Fibroblast of skin of left quadriceps (primary cell): Measurements from ENCODE around the gene C11orf58.
A peak's percentile ranks its signal among the peaks of the same experiment; 100 is the strongest.

ENCODE experiments used
- DNase-seq, 2 experiments: peaks; one replicate each; pipeline ENCODE4 v3.0.0-alpha.2; 2013; ENCODE audit warnings: low read depth in 2 of 2

Gene C11orf58

DNA sequence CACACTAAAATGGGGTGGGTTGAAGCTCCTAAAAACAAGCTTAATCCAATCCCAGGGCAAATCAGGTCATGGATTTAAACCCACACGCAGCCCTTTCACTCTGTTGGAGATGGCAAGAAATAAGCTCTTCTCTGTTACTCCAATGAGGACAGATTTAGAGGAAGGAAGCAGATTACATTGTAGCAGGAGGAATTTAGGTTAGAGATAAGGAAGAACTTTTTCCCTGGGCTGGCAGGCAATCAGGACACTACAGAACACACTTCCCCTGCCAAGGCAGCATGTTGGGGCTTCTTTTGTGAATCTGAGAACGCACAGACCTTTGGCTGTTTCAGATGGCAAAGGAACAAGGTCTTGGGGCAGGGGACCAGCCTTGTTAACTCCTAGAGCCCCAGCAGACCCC is 46.2 kb downstream of the C11orf58 start:
- no peak for DNase-seq

DNA sequence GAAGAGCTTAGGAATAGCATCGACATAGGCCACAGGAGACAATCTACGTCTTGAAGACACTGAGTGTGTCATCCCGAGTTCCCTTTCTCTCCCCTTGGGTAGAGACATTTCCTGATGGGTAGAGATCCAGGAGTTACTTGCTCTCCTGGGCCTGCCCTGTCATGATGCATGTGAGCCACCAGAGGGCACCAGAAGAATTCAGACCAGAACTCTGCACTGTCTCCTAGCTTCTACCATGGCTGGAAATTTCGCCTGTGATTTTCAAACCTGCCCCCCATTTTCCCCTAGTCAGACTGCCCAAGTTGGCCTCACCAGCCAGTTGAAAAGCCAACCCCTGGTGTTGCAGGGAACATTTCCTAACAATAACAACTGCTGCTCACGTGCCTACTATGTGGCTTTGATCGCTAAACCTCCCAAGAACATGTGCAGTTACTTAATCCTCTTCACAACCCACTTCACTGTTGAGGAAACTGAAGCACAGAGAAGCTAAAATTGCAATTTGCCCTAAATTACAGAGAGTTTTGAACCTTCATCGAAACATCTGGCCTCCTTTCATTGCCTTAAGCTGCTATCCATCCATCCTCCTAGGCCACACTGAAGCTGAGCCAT is 47.2 kb downstream of the C11orf58 start:
- peak; percentile 46 to 47 for DNase-seq

DNA sequence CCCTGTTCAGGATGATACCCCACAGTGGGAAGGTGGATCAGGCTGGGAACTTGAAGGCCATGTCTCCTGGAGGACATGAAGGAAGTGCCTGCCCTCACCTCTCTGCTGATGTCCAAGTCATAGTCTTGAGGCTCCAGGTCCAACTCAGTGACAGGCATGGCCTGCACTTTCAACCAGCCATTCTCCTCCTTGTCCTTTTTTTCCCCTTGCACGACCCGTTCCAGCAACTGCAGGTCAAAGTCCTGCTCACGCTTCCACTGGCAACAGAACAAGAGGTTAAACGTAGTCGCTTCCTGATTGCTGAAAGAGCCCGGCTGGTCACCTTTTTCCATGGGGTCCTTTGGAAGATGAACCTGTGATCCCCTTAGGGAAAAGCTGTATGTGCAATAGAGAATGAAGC is 47.7 kb downstream of the C11orf58 start:
- DNase-seq, result no peak

DNA sequence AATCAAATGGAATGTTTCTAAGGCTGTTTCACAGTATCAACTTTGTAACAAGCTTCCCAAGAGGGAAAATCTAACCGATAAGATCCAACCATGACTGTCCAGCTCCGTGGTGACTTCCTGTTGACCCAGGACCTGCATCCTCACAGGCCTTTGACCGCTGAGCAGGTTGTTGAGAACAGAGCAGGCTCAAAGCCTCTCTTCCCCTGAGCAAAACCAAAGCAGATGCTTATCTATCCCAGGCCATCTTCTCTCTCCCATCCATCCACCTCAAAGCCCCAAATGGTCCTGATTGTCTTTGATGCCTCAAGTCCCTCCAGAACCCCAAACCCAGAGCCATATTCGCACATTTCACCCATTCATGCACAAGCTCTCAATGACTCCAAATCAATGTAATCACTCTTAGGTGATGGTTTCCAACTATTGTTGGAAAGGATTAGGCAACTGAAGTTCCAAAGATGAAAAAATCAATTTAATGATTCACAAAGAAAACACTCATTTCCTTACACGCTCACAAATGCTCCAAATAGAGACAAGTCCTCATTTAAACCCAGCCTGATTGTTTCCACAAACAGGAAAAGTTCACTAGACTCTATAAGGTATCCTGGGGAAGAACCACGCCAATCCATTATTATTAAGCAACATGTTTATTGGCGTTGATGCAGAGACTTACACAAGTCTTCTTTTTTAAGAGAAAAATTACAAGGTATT is 48.7 kb downstream of the C11orf58 start:
- DNase-seq, result no peak

DNA sequence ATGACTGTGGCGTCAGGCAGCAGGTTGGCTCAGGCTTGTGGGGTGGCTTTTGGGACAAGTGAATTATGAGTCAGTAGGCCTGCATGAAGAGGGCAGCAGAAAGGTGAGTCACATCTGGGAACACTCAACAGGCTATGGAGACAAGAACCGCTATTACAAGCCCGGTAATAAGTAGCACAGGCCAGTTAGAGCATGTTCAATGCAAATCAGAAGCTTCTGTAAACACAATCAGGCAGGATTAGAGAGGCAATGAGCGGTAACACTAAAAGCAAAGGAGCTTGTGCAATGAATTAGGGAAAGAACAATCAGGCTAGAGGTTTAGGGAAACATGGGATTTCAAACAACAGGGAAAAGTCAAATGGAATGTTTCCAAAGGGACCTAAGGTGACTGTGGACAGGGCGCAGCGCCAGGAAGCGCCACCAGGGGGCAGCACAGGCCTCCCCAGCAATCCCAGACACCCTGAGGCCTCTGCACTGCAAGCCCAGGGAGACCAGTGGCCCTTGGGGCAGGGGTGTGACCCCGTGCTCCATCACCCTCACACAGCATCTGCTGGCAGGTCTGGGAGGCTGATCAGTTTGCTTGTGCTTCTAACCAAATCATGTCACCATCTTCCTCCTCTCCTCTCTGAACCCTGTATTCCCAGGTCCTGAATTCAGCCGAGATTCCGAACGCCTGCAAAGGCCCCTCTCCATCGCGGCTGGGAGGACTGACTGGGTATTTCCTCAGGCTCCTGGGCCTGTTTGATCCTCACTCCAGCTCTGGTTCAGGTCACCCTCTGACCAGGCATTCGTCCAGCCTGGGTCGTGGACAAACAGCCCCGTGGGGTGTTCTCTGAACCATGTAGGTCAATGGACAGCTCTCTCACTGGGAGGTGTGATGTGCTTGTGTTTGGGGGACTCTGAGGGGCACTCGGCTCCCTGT is 50.0 kb downstream of the C11orf58 start:
- DNase-seq, result no peak

DNA sequence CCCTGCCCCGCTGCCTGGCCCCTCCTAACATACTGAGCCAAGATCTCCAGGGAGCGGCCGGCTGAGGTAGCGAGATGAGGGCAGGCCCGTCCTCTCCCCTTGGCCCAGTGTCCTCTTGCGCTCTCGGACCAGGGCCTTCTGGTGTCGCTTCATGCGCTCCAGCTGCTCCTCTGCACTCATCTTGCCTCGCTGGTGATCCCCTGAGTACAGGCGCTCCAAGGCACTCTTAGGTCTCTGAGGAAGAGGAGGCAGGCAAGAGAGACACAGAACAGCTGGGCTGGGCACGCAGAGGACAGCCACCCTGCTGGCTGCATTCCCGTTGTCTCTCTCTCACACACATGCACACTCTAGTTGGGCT is 50.6 kb downstream of the C11orf58 start:
- no peak for DNase-seq

DNA sequence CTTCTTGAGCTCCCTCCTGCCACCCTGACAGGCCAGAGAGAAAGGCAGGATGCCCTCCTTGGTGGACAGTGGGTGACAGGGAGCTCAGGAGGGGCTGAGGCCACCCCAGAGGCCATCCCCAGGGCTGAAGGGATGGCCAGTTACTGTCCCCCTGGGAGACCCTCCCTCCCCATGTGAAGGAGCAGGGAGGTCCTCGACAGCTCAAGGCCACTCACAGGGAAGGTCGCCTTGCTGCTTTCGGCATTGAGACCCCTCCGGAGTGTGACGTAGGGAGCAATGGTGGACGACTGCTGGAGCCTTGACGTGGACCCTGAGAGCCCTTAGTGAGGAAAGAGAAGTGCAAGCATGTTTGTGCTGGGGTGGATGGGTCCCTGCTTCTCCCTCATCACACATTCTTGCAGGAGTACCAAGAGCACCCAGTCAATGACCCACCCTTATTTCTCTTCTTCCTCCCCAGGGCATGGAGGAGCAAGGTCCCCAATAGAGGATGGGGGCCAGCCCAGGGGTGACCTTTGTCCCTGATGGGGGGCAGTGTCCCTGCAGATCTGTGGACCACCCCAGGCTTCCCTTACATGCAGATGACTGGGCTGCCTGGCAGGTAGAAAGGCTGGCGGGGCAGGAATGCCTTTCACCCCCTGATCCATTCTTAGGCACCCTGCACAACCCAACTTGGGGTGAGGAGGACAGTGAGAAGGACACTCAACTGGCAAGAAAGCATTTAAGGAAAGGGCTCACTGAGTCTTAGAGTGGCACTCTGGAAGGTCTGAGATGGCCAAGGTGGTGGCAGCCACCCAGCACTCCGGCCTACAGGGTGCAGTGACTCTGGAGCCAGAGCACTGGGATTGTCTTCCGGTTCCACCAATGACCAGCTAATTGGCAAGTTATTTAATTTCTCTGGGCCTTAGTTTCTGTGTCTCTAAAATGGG is 51.4 kb downstream of the C11orf58 start:
- no peak for DNase-seq

DNA sequence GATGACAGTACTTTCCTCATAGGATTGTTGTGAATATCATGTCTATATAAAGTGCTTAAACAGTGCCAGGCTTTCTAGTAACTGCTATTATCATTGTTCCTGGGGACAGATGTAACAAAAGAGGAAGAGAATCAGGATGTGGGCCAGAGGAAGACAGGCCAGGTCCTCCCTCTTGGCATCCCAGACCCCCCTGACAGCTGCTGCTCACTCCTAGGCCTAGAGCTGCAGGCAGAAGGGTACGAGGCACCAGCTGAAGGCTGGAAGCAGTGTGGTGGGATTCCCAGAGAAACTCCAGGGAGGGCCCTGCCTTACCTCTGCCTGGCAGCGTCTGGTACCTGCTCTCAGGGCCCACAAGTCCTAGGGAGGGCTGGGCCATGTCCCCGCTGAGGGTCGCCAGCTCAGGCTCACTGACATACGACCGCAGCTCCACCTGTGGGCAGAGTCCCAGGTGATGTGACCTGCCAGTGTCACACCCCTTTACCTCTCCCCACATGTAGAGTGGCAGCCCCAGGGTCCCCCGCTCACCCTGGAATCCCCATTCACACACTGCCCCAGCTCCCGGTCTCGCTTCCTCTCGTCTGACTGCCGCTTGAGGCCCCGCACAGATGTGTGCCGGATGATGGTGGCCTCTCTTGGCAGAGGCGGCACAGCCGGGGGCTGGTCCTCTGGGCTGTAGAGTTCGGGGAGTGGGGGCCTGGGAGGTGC is 52.2 kb downstream of the C11orf58 start:
- DNase-seq, result no peak

DNA sequence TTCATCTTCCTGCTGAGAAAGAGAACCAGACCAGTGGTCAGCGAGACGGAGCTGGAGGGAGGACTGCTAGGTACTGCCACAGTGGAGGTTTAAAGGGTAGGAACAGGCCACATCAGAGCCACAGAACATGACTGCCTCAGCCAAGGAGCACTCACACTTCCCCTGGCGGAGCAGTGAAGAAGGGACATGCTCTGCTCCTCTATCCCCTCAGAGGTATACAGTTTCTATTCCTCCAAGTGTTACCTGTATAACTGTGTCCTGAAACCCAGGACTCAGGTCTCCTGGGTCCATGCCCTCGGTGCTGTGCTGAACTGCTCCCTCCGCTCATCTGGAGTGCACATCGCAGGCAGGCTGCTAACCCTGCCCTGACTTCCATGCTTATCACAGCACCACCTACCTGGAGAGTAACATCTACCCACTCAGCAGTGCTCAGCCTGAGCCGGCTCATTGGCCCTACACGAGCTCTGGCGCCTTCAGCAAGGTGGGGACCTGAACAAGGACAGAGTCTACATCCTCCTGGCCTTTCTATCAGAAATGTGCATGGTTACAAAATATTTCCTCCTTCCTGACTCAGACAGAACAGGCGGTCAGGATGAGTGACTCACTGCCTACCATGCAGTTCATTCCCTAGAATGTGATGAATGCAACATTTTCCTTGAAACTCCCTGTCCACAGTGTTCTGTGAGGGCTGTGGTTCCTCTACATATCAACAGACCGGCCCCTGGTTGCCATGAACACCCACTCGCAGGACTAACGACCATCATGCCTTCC is 52.9 kb downstream of the C11orf58 start:
- DNase-seq, result peak; percentile 78 to 79

DNA sequence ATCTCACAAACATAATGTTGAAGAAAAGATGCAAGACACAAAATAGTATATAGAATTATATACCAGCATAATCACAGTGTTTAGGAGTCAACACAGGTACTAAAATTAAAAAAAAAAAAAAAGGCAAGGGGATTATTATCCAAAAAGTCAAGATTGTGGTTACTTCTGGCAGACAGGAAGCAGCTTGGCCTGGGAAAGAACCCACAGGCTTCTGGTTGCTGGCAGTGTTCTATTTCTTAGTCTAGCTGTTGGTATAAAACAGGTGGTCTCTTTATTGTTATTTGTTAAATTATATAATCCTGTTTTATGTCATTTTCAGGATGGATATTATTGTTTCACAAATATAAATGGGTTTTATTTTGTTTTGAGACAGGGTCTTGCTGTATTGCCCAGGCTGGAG is 54.0 kb downstream of the C11orf58 start:
- DNase-seq, result no peak

DNA sequence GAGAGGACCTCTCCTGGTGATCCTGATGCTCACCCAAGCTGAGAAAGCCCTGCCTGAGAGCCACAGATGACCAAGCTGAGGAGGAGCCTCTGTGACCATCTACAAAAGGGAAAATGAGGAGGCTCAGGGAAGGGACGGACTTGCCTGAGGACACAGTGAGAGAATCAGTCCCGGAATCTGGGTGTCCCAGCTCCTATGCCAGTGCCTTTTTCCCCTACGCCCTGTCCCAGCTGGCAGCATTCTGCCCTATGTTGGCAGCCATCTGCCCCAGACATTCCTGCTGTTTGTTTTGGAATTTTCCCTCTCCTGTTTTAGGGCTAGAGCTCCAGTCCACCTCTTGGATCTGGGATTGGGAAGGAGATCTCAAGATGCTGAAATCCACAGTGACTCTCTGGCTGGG is 54.6 kb downstream of the C11orf58 start:
- DNase-seq, result no peak

DNA sequence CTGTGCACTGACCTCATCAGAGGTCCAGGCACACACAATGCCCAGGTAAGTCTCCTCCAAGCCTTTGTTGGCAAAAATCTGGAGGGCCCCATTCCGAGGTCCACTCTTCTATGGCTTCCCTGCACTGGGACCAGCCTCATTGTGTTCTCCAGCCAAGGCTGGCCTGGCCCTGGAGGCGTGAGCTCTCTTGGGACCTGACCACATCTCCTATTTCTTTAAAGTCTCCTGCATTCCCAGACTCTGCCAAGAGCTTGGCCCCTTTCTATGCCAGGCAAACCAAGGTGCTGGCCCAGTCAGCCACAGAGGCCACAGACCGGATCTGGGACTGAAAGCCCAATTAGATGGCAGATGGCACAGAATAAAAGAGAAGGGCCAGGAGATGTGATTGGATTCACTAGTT is 55.1 kb downstream of the C11orf58 start:
- no peak for DNase-seq

DNA sequence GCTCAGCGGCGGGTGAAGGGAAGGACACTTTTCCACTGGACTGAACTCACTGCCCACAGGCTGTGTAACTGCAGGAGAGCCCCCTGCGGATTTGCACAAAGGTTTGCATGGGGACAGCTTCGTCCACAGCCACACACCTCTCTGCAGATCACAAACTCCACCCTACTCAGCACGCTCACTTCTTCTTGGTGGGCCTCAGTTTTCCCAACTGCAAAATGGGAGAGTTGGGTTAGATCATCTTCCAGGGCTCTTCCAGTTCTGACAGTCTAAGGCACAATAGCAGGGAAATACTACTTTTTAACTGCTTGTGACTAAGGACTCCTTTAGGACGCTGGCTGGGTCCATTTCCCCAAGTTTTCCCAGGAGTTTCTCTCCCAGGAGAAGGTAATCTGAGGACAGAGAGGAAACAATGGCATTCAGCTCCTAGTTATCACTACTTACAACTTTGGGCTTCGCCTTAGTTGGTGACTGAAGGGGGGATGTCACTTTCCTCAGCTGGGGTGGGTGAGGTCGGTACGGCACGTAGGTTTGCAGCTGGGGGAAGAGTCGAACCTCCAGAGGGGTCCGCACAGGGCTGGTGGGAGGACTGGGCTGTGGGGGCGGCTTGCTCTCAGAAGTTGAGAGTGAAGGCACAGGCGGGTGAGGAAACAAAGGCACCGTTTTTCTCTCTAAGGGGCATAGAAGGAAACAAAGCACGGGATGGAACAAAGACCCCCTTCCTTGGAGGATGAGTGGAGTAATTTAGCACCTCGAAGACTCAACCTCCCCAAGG is 55.8 kb downstream of the C11orf58 start:
- DNase-seq, result no peak

DNA sequence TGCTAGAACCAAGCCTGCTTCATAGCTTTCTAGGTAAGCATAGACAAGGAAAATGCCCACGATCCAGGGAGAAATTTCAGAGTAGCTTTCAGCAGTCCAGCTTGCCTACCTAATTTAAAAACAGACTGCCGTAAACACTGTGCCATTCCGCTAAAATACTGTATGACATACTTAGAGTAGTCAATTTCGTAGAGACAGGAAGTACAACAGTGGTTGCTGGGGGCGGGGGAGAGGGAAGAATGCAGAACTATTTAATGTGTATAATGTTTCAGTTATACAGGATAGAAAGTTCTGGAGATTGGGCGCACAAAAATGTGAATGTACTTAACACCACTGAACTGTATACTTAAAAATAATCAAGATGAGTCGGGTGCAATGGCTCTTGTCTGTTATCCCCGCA is 56.7 kb downstream of the C11orf58 start:
- no peak for DNase-seq

DNA sequence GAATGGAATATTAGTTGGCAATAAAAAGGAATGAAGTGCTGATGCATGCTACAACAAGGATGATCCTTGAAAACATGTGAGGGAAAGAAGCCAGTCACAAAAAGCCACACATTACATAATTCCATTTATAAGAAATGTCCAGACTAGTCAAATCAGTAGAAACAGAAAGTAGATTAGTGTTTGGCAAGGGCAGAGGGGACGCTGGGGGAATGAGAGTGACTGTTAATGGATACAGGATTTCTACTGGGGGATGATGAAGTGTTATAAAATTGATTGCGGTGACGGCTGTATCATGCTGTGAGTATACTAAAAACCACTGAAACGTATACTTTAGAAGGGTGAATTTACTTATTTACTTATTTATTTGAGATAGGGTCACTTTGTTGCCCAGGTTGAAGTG is 57.9 kb downstream of the C11orf58 start:
- DNase-seq, result no peak

DNA sequence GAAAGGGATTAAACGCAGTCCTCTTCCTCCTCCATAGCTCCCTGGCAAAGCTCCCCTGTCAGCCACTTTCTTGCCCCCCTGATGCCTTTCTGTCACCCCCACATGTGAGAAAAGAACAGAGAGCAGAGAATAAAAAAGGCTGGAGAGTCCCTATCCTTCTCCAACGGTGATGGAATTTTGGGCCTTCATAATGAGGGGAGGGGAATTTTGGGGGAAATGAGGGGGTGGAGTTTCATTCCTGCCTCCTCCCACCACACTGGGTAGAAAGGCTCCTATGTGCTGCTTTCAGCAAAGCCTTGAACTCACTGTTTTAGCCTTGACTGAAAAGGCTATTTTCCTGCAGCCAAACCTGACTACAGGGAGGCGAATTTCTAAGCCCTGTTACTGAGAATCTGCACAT is 59.3 kb downstream of the C11orf58 start:
- no peak for DNase-seq

DNA sequence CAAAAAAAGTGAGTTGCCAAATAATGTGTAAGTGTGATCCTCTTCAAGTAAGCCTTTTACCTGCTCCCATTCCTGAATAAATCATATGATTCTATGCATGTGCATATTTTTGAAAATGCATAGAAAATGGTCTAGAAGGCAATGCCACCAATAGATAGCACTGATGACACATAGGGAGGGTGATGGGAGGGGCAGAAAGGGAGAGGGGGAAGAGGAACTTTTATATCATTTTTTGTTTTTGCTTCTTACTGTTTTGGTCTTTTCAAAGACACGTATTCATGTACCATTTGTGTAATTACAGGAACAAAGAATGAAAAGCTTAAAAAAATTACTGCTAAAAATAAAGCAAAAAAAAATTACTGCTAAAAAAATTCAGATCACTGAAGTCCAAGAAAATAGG is 60.8 kb downstream of the C11orf58 start:
- no peak for DNase-seq

DNA sequence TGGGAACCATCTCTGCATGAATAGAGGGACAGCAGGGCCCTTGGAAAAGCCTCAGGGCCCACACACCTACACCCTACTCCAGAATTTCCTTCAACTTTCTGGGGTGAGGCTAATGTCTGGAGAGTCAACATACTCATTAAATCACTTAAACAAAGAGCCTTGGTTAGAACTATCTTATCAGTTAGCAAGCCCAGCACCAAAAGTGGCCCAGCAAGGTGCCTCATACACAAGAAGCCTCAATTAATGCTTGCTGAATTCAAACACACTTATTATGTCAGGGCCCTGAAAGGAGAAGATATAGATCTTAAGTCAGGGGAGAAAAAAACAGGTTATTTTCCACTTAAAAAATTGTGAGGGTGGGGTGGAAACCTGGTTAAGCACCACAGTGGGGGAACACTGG is 61.4 kb downstream of the C11orf58 start:
- no peak for DNase-seq

DNA sequence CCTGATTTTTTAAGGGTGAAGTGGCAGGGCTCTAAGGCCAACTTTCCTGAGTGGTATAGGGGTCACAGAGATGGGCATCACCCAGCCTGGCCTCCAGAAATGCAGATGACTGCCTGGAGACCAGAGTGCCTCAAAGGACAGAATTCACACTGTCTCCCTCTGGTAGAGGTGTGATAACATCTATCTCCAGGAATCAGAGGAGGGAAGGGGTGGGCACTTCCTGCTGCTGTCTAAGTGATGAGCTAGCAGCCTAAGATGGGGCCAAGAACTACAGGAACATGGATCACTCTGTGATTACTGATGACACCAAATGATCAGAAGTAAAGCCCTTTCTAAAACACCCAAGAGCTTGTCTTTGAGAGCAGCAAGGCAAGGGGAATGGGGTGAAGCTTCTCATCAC is 61.9 kb downstream of the C11orf58 start:
- DNase-seq, result no peak
